Skeletal muscle tissue (tissue), 4 donors: ENCODE results near the gene ABCG4. TPM values are rescaled to one million over a fixed set of nuclear protein-coding genes. Genes with fewer than 3 reads are reported as not detected.
A peak's percentile ranks its signal among the peaks of the same experiment; 100 is the strongest.
"Not testable (repeated sequence)": the region's sequence is repeated elsewhere in the genome, so short reads cannot be mapped to it uniquely, and the experiment has no call there.

Source experiments
- H3K27ac ChIP-seq: one replicate; pipeline ENCODE4 v1.7.0; 2013; ENCODE audit warnings: mild to moderate bottlenecking, low read depth, low read length, inconsistent platforms
- H3K27me3 ChIP-seq, 3 donors: one replicate each; pipeline ENCODE4 v1.7.0; 2013; ENCODE audit warnings: low read length in 3 of 3; ENCODE audit not compliant: control insufficient read depth in 3 of 3, insufficient read depth in 3 of 3
- H3K36me3 ChIP-seq, 3 donors: one replicate each; pipeline ENCODE4 v1.7.0; 2013; ENCODE audit warnings: low read length in 3 of 3; ENCODE audit not compliant: control insufficient read depth in 3 of 3, insufficient read depth in 3 of 3
- H3K4me1 ChIP-seq, 3 donors: one replicate each; pipeline ENCODE4 v1.7.0; 2013; ENCODE audit warnings: low read length in 3 of 3, mild to moderate bottlenecking in 3 of 3; ENCODE audit not compliant: control insufficient read depth in 3 of 3, insufficient read depth in 3 of 3
- H3K4me3 ChIP-seq, 3 donors: one replicate each; pipeline ENCODE4 v1.7.0; 2013; ENCODE audit warnings: low read length in 3 of 3
- H3K9ac ChIP-seq, 3 donors: one replicate each; pipeline ENCODE4 v1.7.0; 2013; ENCODE audit warnings: low read length in 3 of 3, mild to moderate bottlenecking in 3 of 3, moderate library complexity in 2 of 3, low read depth in 1 of 3
- H3K9me3 ChIP-seq, 3 donors: one replicate each; pipeline ENCODE4 v1.7.0; 2013; ENCODE audit warnings: low read length in 3 of 3; ENCODE audit not compliant: control insufficient read depth in 3 of 3
- total RNA-seq: library from RNA; depleted of rRNA; stranded (reverse); fragments of >200 nt; gene quantifications from one replicate; pipeline ENCODE4 v1.2.3, GENCODE V29; 2014
- donor health status: Osteomylitis.

Gene ABCG4
- total RNA-seq, 1 donor from 2014 or later: under 0.01 TPM

GRCh38 chr11:119198925-119199324 lies 50.1 kb downstream of the ABCG4 start:
- Histone ChIP-seq H3K9me3 (no peaks in the 10 kb centered on the region), H3K27me3 (no peaks in the 10 kb centered on the region), H3K27ac (no peak overlapping the region), H3K4me1 (no peaks in the 10 kb centered on the region), H3K36me3 (no peaks in the 10 kb centered on the region), H3K9ac (no peak overlapping the region), H3K4me3 (no peak overlapping the region)

DNA sequence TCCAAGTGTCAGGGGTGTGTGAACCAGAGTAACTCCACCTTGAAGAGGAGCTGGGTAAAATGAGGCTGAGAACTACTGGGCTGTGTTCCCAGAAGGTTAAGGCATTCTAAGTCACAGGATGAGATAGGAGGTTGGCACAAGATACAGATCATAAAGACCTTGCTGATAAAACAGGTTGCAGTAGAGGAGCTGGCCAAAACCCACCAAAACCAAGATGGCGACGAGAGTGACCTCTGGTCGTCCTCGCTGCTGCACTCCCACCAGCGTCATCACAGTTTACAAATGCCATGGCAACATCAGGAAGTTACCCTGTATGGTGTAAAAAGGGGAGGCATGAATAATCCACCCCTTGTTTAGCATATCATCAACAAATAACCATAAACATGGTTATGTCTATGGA lies 52.4 kb downstream of the ABCG4 start:
- H3K27ac ChIP-seq, H3K9ac ChIP-seq, H3K4me1 ChIP-seq, H3K9me3 ChIP-seq, H3K36me3 ChIP-seq, H3K27me3 ChIP-seq, H3K4me3 ChIP-seq: not testable (repeated sequence)

- no peak overlapping the region for H3K4me3 ChIP-seq
- no peak overlapping the region for H3K9ac ChIP-seq
- no peaks in the 10 kb centered on the region for H3K36me3 ChIP-seq
- no peaks in the 10 kb centered on the region for H3K9me3 ChIP-seq
- peaks cover 4 to 11% (median 6%) of the 10 kb centered on the region in 3 donors for H3K4me1 ChIP-seq
- H3K27ac ChIP-seq: no peak overlapping the region
- no peaks in the 10 kb centered on the region for H3K27me3 ChIP-seq
Observed at GRCh38 chr11:119202554-119202953, 53.7 kb downstream of the ABCG4 start.

- H3K4me3 ChIP-seq: no peak overlapping the region
- H3K4me1 ChIP-seq: peaks cover 4 to 14% (median 6%) of the 10 kb centered on the region in 3 donors
- no peak overlapping the region for H3K9ac ChIP-seq
- no peak overlapping the region for H3K27ac ChIP-seq
- H3K27me3 ChIP-seq: no peaks in the 10 kb centered on the region
- no peaks in the 10 kb centered on the region for H3K36me3 ChIP-seq
- H3K9me3 ChIP-seq: no peaks in the 10 kb centered on the region
Observed at GRCh38 chr11:119204066-119204465, 55.2 kb downstream of the ABCG4 start.

DNA sequence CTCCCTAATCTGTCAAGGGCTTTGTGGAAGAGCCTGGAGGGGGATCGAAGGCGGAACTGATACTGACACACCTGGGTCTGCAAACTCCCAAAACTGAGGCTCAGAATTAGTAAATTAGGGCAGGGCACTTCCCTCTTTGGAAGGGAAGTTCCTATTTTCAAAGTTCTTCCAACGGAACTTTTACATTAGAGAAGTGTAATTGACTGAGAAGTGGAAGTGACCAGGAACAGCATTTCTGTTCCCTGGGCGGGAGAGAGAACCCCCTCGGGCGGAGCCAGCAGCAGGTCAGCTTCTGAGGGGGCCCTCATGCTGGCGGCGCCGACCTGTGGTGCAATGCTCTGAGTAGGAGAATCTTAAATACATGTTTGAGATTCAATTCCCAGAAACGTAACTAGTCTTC lies 56.2 kb downstream of the ABCG4 start:
- Histone ChIP-seq H3K9me3 (no peaks in the 10 kb centered on the region), H3K9ac (peak overlapping the region in 2 of 3 donors; percentile 57 to 61), H3K27ac (no peak overlapping the region), H3K4me3 (peak overlapping the region in 2 of 3 donors; percentile 59 to 75), H3K4me1 (peaks cover 4 to 14% (median 6%) of the 10 kb centered on the region in 3 donors), H3K36me3 (no peaks in the 10 kb centered on the region), H3K27me3 (no peaks in the 10 kb centered on the region)

GRCh38 chr11:119205574-119206510 lies 57.0 kb downstream of the ABCG4 start, which contains the start of gene CBL:
CBL (plus strand) TSS chr11:119206339; CDS start chr11:119206418, 79 bp downstream.
- peak within 1 kb of the TSS; percentile 73 to 83 (median 82) for H3K4me3 ChIP-seq
- H3K9me3 ChIP-seq: no peaks in the 10 kb centered on the region
- peak within 1 kb of the TSS; percentile 87 for H3K27ac ChIP-seq
- peak within 1 kb of the TSS; percentile 69 to 86 (median 83) for H3K9ac ChIP-seq
- H3K4me1 ChIP-seq: peaks cover 4 to 14% (median 6%) of the 10 kb centered on the region in 3 donors
- no peaks in the 10 kb centered on the region for H3K36me3 ChIP-seq
- H3K27me3 ChIP-seq: no peaks in the 10 kb centered on the region

- Histone ChIP-seq H3K4me3 (peak overlapping the region; percentile 73 to 83 (median 82)), H3K9ac (peak overlapping the region; percentile 69 to 86 (median 83)), H3K27ac (peak overlapping the region; percentile 87), H3K36me3 (no peaks in the 10 kb centered on the region), H3K9me3 (no peaks in the 10 kb centered on the region), H3K27me3 (no peaks in the 10 kb centered on the region), H3K4me1 (peaks cover 4 to 14% (median 6%) of the 10 kb centered on the region in 3 donors)
Observed at GRCh38 chr11:119206511-119207414, 57.9 kb downstream of the ABCG4 start.

DNA sequence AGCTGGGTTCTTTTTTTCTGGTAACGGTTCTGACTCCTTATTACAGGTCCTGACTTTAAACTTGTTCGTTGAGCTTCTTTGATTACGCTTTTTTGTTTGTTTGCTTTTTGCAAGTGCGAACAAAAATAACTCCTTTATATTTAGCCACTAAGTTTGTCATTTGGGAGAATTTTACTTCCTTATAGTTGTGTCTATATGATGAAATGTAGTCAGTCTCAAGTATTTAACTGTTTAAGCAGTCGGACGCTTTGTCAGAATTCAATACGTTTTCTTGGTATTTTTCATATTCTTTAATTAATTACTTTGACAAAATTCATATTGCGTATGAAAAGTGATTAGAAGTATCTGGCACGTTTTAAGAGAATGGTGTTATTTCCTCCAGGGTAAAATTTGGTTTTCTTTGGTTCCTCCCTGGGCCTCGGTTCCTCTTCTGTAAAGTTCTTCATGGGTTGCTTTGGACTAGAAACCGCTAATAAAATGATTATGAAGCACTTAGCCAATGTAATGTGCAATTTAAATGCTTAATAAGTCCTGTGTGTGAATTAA lies 58.6 kb downstream of the ABCG4 start:
- no peaks in the 10 kb centered on the region for H3K36me3 ChIP-seq
- H3K9me3 ChIP-seq: no peaks in the 10 kb centered on the region
- peak overlapping the region in 2 of 3 donors; percentile 3 to 46 for H3K9ac ChIP-seq
- H3K4me1 ChIP-seq: peaks cover 4 to 14% (median 6%) of the 10 kb centered on the region in 3 donors
- H3K27me3 ChIP-seq: no peaks in the 10 kb centered on the region
- H3K4me3 ChIP-seq: peak overlapping the region; percentile 73 to 83 (median 81)
- no peak overlapping the region for H3K27ac ChIP-seq

- H3K4me3 ChIP-seq: no peak overlapping the region
- H3K9ac ChIP-seq: no peak overlapping the region
- no peak overlapping the region for H3K27ac ChIP-seq
- H3K27me3 ChIP-seq: no peaks in the 10 kb centered on the region
- H3K4me1 ChIP-seq: peaks cover 4 to 18% (median 6%) of the 10 kb centered on the region in 3 donors
- H3K36me3 ChIP-seq: no peaks in the 10 kb centered on the region
- no peaks in the 10 kb centered on the region for H3K9me3 ChIP-seq
Observed at GRCh38 chr11:119209186-119209585, 60.3 kb downstream of the ABCG4 start.
